KOPT-K1 (cell line): ENCODE measurements around the gene COL18A1.

Source experiments
- H3K27ac ChIP-seq: fragments of 200-600 bp; sonication (generic); 2 replicates; pipeline ENCODE4 v1.5.1; 2016; ENCODE audit warnings: antibody characterized with exemption, mild to moderate bottlenecking, low read depth, low read length; ENCODE audit not compliant: poor library complexity, severe bottlenecking
- H3K36me3 ChIP-seq: fragments of 200-600 bp; sonication (generic); 2 replicates; pipeline ENCODE4 v1.5.1; 2017; ENCODE audit warnings: antibody characterized with exemption, mild to moderate bottlenecking, low read length, moderate library complexity; ENCODE audit not compliant: insufficient read depth
- H3K9me3 ChIP-seq: fragments of 200-600 bp; sonication (generic); 2 replicates; pipeline ENCODE4 v1.5.1; 2017; ENCODE audit warnings: antibody characterized with exemption, low read length, mild to moderate bottlenecking; ENCODE audit not compliant: insufficient read depth, poor library complexity, severe bottlenecking

Gene COL18A1

DNA sequence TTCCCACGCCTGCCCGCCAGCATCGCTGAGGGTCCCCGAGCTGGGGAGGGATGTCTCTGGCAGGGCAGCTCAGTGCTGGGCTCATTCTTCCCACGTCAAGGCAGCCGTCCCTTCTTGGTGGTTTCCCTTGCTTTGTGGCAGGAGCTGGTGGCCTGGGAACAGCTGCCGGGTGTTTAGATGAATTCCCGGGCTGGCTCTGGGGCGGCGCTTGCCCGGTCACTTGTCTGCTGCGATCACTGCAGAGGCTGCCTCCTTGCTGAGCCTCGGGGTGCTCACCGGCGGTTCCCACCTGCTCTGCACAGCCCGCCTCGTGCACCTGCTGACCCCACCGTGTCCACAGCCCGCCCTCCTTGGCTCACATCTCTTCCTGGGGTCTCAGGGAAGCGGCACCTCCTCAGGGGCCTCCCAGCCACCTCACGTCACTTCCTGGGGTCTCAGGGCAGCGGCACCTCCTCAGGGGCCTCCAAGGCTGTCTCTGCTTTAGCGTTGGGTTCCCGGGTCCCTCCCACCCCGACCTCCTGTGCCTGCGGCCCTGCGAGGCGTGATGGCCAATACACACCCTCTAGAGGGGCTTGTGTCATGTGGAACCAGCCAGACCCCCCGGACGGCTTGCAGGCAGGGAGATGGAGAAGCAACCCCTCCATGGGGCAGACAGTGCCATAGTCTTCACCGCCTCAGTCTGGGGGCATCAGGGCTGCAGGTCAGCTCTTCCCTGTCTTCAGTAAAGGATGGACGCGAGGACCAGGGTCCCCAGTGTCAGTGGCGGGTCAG, 13.5 kb downstream of the COL18A1 start:
- Histone ChIP-seq H3K27ac (no peak overlapping the region), H3K9me3 (no peaks in the 10 kb centered on the region), H3K36me3 (no peaks in the 10 kb centered on the region)

- no peaks in the 10 kb centered on the region for H3K9me3 ChIP-seq
- H3K27ac ChIP-seq = no peak overlapping the region
- H3K36me3 ChIP-seq = no peaks in the 10 kb centered on the region
These were observed 14.2 kb downstream of the COL18A1 start for GRCh38 chr21:45419162-45419561.

DNA sequence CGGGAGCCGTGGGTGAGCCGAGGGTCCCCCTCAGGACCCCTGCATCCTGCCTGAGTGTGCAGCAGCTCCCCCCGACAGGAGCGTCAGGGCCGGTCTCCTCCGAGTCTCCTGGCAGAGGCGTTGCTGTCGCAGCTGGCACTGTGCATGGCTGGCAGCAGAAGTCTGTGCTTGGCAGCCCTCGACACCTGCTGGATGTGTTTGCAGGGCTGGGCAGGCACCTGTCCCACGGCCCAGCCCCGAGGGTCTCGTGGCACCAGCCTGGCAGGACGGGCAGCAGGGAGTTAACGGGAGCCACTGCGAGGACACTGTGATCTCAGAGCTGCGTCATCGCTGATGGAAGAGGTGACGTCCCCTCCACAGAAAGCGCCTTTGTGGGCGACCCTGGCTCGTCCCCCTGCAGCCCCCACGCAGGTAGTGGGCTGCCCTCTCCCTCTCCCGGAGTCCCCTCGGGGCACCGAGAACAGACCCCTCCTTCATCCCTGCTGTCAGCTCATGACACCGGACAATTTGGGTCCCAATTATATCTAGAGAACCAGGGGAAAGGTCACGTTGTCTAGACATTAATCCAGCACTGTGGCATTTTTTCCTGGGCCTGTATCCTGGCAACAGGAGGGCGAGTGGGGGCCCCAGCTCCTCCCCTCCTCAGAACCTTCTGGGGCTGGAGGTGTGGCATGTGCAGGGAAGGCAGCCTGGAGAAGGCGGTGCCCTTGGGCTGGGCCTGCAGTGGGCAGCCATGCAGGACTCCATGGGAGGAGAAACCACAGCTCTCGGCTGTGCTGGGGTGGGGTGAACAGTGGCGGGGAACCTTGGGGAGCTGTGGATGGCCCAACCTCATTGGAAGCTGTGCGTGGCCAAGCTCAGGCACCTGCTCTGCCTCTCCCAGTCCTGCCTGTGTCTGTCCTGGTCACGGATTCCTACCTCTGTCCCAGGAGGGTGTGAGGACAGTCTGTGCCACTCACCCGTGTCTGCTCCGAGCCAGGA, 15.4 kb downstream of the COL18A1 start:
- Histone ChIP-seq H3K36me3 (no peaks in the 10 kb centered on the region), H3K27ac (no peak overlapping the region), H3K9me3 (no peaks in the 10 kb centered on the region)

DNA sequence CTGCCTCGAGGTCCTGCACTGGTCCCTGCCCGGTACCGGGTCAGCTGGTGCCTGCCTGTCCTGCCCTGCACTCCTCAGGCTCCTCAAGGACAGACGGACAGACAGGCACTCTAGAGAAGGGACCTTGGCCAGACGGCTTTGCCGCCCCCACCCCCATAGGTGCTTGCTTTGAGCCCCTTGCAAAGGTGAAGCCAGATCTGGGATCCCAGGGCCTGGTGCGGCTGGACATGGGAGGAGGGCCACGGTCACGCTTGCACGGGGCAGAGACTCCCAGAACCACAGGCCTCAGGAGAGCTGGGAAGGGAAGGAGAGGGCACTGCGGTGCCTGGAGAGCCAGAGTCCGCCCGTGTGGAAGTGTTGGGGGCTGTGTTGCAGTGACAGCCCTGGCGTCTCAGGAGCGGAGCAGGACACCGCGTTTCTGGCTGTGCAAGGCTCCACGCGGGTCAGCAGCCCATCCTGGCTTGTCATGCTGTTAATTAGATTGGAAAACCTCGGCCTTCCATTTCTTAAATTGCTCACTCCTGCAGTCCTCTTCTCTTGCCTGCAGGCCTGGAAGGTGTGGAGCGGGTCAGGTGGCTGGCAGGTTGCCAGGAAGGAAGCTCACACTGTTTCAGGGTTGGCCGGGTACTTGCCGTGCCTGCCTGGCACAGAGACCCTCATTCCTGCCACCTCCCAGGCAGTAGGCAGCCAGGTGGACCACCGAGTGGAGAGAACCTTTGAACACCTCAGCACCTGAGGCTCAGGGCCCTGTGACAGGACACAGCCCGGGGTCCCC, 16.3 kb downstream of the COL18A1 start:
- no peaks in the 10 kb centered on the region for H3K36me3 ChIP-seq
- no peaks in the 10 kb centered on the region for H3K9me3 ChIP-seq
- no peak overlapping the region for H3K27ac ChIP-seq

DNA sequence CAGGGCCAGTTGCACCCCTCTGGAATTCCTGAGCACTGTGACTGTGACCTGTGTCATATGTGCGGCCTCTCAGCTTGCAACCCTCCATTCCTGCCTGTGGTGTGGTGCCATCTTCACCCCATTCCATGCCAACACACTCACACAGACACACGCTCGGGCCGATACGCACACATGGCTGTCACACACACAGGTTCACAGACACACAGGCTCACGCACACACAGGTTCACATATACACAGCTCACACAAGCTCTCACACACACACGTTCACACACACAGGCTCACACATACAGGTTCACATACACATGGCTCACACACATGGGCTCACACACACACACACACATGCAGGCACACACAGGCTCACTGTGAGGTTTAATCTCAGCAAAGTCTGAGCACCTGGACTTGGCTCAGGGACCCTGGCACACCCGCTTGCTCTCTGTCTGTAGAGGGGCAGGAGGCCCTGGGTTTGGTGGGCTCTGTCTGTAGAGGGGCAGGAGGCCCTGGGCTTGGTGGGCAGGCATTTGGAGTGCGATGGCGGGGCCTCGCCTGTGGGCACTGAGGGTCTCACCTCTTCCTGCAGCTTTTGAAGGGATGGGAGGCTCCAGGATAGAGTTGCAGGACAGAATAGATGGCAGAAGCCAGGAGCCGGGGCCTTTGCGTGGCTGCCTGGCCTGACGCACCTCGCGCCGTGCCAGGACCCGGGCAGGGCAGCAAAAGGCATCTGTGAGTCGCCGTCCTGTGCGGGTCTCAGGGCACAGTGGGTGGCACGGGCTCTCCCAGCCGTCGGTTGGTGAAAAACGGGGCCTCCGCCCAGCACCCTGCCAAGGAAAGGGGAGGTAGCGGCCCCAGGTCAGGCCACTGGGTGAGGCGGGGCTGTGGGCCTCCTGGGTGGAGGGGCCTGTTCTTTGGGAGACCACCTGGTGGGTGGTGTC, 17.1 kb downstream of the COL18A1 start:
- H3K27ac ChIP-seq = no peak overlapping the region
- no peaks in the 10 kb centered on the region for H3K36me3 ChIP-seq
- H3K9me3 ChIP-seq = no peaks in the 10 kb centered on the region

DNA sequence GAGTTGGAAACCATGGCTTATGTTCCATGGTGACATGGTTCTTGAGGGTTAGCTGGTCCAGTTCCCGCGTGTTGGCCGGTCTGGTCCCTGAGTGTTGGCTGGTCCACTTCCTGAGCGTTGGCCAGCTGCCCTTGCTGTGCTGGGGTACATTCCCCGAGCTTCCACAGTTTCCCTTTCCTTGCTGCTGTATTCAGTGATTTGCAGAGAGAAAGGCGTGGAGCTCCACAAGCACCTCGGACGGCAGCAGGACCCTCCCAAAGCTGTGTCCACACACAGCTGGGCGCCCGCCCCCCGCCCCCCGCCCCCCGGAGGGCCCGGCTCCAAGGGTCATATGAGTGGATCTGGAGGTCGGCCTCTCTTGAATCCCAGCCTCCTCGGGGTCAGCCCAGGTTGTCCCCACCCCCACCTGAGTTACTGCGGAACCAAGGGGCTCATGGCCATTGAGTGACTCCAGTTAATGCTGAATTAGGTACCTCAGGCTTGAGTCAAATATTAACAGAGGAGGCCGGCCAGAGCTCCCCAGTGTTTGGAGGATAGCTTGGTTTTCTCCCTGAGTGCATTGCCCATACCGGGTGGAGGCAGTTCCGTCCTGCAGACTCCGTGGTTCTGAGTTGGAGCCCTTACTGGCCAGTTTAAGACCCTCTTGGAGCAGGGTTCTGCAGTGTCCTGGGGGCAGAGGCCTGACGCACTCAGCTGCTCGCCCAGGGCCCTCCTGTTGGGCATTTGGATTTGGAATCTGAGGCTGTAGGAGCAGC, 18.4 kb downstream of the COL18A1 start:
- Histone ChIP-seq H3K9me3 (no peaks in the 10 kb centered on the region), H3K27ac (no peak overlapping the region), H3K36me3 (no peaks in the 10 kb centered on the region)

DNA sequence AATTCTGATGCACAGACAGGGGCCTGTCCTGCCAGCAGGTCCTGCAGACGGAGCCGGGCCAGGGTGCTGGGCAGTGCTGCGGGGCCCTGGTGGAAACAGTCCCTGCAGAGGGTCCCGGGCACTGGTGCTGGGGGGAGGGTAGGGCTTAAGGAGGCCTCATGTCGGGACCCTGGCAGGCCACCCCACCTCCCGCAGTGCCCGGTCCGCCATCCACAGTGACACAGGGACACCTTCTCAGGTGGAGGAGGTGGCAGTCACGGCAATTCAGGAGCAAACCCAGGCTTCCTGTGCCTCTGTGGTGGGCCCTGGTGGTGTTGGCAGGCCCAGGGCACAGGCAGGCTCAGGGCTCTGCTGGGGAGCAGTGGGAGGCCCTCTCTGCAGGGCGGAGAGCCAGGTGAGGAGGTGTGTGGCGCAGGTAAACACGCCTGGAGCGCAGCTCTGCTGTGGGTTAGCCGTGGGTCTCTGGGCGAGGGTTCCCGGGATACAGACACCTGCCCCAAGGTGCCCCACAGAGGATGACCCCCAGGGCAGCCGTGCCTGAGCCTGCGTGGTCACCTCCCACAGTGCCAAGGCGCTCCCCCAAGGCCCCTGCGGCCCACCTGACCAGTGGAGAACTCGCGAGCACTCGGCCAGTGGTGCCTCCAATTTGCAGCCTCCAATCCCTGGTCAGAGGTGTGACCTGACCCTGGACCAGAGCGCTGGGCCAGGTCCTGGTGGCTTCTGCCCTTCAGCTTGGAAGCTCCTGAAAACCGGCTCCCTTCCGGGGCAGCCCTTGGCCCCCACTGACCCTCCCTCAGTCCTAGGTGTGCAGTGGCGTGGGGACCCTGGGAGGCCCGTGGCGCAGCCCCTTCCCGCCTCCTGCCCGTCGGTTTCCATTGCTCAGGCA, 19.2 kb downstream of the COL18A1 start:
- no peaks in the 10 kb centered on the region for H3K36me3 ChIP-seq
- H3K9me3 ChIP-seq = no peaks in the 10 kb centered on the region
- no peak overlapping the region for H3K27ac ChIP-seq

- H3K9me3 ChIP-seq = no peaks in the 10 kb centered on the region
These were observed 20.2 kb downstream of the COL18A1 start for GRCh38 chr21:45424854-45425795.

DNA sequence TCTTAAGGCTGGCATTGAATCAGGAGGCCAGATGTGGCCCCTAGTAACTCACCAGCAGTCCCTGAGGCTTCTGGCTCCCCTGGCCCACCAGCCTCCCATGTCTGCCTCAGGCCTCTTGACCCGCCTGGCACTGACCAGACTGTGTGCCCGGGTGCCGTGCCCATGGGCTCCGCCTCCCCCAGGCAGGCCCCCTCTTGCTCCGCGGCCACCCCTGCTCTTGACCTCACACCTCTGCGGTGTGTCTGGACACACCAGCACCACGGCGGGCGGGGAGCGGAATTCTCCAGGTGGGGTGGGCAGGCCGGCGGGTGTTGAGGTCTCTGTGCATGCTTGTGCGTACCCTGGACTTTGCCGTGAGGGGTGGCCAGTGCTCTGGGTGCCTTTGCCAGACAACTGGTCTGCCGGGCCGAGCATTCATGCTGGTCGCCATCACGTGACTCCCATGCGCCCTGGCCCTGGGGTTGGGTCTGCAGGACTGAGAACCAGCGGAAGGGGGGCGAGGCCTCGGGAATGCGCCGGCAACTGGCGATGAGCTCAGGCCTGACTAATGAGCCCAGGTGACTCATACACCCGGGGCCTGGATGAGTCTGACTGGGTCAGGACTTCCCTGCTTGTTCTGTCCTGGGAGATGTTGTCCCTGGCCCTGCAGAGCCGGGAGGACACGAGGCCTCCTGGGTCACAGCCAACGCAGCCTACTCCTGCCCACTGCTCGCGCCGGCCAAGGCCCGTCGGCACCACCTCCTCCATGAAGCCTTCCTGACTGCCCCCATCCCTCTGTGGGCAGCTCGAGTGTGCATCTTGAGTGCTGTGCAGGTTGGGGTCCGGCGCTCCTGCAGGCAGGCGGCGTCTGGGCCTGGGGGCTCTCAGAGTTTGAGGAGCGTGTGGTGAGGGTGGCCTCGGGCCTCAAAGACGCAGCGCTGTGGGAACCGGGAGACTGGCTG, 22.6 kb downstream of the COL18A1 start:
- H3K36me3 ChIP-seq = no peaks in the 10 kb centered on the region
- H3K9me3 ChIP-seq = no peaks in the 10 kb centered on the region
- no peak overlapping the region for H3K27ac ChIP-seq

More at GRCh38 chr21:45424854-45425795, 20.2 kb downstream of the COL18A1 start:
- Histone ChIP-seq H3K27ac (no peak overlapping the region), H3K36me3 (no peaks in the 10 kb centered on the region)

GRCh38 chr21:45428534-45428933, 23.6 kb downstream of the COL18A1 start:
- Histone ChIP-seq H3K9me3 (no peaks in the 10 kb centered on the region), H3K27ac (no peak overlapping the region), H3K36me3 (no peaks in the 10 kb centered on the region)
